Activated CD8-positive, alpha-beta memory T cell treated with anti-CD3 and anti-CD28 coated beads, Interleukin-2, amount 50 U/mL, for 48 hours (primary cell): ENCODE measurements around the gene KCTD19.

Source experiments
- DNase-seq: peaks from one replicate; pipeline ENCODE4 v3.0.0-alpha.2; 2020

Gene KCTD19

DNA sequence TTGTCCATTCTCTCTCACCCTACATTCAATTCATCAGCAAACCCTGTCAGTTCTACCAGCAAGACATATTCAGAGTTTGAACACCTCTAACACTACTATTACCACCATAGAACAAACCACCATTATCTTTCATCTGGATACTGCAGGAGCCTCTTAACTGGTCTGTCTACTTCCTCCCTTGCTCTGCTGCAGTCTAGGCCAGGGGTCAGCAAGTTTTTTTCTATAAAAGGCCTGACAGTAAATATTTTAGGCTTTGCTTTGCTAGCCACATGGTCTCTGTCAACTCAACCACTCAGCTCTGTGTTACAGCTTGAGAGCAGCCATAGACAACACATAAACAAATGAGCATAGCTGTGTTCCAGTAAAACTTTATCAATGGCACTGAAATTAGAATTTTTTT, 13.8 kb downstream of the KCTD19 start:
- no peak for DNase-seq

DNA sequence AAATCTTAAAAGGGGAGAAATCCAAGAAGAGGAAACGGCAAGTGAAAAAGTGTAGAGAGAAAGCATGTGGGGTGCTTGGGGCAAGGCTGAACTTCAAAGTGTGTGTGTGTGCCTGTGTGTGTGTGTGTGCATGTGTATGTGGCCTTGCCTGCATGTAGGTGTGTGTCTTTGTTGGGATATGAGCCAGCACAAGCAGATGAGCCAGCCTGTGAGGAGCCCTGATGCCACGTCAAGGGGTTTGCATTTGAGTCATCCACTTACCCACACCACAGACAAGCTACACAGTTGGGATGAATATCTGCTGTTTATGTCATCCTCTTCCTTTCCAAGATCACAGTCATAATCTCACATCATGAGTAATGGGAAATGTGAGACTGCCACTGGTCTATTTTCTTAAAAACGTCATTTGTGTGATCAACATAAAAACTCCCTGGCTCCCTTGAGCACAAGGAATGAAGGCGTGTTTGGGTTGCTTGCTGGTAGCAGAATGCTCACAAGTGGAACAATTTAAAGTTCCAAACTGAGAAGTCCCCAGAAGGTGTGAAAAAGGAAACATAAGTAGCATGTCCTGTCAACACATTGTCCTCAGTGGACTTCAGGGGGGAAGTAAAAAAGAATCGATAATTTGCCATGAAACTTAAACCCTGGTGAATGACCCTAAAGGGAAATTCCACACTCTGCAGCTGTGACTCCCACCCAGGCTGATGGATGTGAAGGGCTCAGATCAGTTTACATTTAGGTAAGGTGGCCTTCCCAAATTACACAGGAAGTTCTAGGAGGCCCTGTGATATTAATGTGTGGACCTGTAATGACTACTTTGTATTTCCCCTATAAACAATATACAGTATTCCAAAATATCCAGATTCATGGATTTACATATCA, 14.7 kb downstream of the KCTD19 start:
- peak; percentile 86 for DNase-seq

DNA sequence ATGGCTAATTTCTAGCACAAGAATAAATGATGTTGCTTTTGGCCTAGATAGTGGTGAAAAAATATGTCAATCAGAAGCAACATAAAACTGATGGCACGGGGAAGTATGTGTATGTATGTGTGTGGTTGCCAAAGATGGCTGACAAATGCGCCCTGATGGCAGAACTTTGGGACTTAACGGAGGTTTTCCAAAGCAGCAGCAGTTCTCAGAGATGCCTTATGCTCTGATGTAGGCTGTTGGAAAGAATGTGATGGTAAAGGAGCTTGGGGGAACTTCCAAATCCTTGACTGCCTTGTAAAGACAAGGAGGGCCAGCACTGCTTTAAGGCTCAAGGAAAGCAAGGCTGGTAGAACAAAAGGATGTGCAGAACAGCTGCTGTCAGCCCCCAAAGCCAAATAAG, 16.0 kb downstream of the KCTD19 start:
- no peak for DNase-seq

DNA sequence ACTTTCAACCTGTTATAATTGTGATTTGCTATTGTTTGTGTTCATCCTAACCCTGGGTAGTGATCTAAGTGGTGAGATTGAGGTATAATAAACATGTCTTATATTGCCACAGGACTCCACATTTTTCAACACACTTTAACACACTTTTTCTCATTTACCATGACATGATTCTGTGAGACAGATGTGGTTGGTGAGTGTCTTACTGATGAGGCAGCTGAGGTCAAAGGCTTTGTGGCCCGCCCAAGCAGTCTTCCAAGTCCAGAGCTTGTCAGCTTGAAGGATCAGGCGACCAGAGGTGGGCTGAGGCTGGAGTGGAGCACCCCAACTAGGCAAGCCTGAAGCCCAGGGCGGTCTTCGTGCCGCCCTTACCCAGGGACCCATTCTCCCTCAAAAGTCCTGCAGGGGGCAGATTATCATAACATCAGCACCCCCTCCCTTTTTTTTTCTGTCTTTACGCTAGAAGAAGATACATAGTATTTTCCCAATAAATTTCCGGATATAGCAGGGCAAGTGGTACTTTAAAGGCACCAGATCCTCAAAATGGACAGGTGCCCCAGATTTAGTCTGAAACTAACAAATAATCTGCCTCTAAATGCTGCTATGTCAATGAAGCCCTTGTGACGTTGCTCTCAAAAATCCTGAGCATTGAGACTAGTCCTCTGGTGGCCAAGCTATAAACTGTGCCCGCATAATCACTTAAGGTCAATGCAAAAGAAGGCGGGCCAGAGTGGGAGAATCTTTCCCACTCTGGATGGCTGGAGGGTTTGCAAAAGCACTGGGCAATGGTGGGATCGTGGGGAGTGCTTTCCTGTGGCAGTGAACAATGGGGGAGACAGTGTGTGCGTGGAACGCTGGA, 21.1 kb downstream of the KCTD19 start:
- DNase-seq: no peak

DNA sequence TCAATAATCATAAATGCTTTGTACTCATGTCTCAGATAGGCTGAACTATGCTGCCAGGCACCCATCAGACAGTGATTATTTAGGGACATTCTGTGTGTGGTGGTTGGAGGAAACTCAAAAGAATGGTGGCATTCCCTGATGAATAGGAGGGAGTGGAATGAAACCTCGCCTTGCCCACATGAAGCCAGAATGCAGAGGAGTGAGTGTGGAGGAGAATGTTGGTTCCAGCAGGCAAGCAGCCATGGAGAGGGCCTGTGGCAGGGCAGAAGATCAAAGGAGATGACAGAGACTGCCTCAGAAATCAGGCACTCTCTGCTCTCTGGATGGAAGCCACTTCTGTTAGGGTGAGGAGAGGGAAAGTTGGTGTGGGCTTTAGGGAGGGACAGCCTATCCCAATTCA, 22.5 kb downstream of the KCTD19 start:
- DNase-seq: no peak

DNA sequence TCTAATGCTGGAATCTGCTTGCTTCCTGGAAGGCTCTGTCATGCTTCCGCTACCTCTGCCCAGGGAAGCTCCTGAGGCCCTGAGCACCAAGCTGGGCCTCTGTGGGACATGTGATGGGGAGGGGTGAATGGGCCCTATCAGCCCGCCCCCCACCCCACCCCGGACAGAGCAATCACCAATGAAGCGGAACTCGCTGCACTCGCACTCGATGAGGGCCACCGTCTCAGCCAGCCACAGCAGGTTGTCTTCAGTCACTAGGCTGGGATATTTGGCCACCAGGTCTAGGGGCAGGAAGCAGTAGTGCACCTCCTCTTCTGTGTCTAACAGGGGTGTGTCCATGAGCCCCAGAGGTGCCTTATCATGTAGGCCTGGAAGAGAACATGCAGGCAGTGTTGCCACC, 23.6 kb downstream of the KCTD19 start:
- DNase-seq: no peak

DNA sequence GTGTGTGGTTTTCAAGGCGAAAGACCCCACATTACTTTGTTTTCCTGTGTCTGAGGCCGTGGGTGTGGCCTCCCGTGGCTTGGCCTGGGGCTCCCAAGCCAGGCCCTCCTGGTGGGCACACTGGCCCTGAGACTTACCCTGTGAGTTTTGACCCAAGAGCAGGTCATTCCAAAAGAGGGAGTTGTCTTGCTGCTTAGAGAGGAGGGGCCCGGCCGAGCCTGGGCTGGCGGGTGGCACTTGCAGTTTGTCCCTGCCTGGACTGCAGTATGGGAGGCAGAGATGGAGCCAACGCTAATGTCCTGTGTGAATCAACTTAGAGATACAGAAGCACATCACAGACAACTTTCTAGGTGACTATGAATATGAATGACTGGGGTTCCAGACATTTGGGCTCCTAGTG, 24.5 kb downstream of the KCTD19 start:
- DNase-seq: no peak

DNA sequence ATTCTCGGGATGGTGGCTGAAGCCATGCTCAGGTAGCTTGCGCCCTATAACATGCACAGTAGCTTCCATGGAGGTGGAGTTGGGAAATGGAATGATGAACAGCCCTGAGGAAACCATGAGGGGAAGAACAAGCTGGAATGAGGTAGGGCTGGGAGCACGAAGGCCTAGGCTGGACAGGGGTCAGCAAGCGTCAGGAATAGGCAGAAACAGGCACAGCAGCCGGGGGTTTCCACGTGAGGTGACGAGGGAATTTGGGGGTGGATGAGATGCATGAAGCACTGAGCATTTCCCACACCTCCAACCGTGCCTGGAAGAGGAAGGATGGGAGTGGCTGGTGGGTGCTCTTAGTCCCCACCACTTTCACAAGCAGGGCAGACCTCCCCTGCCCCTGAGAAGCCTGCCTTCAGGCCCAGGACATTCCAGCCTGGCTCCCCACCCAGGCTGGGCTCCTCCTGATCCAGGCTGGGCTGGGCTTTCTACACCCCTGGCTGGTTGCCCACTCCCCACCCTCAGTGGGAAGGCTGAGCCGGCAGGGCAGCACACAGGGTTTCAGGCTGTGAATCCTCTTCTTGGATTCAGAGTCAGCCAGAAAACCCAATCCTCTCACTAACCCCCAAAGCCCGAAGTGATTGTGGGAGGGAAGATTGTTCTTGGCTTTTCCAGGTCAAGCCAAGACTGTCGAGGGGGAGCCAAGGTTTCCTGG, 25.3 kb downstream of the KCTD19 start:
- no peak for DNase-seq

DNA sequence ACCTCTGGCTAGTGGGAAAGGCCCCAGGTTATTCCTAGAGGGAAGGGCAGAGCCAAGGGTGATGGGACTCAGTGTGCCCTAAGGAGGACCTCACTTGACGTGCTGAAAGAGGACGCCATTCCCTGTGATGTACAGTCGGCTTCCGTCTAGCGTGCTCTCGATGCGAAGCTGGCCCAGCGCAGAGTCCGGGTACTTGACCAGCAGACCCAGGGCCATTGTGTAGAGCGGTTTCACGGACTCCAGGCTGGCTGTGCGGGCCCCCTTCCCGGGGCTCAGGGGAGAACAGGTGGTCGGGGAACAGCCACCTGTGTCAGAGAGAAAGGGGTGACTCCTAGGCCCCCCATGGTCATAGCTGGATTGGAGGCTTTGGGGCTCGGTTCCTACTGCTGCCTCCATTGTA, 27.3 kb downstream of the KCTD19 start:
- no peak for DNase-seq

DNA sequence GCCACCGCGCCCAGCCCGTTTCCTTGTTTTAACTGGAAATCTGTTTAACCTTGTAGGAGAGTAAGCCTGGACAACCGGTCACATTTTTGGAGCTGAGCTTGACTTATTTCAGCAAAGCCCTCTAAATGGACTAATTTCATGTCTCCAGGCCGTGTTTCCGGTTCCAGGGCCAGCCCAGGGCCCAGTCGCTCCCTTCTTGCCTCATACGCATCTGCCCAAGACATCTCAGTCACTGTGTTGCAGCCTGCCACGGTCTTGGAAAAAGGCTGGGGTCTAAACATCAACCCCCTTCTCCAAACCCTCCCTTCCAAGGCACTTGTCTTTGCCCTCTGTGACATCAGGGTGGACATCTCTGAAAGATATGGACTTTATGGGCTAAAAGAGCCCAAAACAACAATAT, 28.3 kb downstream of the KCTD19 start:
- no peak for DNase-seq

DNA sequence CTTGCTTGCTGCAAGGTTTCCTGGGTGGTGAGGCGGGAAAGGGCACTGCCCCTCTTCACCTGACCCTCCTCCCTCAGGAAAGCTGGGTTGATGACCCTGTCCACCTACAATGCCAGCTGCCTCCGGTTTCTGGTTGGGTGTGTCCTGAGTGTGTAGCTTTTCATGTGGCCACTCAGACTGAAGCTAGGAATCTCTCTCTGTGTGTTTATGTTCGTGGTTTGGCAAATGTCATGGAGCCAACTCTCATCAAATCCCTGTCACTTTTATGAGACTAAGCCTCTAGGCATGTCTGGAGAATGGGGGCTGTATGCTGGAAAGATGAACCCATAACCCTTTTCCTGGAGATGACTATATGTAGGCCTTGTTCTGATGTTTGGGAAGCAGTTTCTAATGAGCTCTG, 30.1 kb downstream of the KCTD19 start:
- no peak for DNase-seq

DNA sequence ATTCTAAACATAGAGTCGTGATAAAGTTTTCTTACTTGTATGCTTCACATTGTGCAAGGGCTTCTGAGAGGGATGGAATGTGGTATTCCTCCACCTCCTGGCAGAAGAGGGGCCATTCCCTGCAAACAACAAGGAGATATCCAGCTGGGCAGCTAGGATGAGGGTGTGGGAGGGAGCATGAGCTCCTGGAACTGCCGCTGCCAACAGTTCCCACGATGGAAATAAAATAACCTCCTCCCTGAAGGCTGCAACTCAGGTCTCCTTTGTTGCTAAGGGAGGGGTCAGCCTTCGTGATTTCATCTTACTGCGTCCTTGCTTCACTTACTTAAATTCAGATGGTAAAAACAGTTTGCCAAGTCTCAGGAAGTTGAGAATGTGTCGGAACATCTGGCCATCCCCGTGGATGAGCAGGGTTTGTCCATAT, 31.6 kb downstream of the KCTD19 start:
- no peak for DNase-seq

DNA sequence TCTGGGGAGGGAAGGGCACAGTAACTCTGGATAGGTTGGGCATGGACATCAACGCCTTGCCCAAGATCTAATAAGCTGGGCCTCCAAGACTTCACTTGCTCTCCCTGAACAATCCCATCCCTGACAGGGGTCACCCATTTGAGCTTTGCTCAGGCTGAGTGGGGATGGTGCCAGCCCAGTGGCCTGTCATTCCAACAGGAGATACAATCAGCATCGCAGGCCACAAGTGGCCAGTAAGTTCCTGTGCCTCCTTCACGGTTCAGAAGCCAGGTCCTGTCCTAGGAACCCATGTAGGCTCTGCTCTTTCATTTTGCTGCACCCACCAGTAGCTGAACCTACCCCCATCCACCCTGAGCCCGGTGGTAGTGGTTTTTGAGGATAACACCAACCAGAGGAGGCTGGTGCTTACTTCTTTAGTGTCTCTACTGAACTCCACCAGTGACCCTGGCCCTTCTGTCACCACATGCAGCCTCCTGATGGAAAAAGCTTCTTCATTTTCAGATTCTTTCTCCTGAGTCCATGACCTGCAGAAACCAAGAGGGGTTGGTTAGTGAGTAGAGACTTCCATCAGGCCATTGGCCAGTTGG, 32.3 kb downstream of the KCTD19 start:
- no peak for DNase-seq

DNA sequence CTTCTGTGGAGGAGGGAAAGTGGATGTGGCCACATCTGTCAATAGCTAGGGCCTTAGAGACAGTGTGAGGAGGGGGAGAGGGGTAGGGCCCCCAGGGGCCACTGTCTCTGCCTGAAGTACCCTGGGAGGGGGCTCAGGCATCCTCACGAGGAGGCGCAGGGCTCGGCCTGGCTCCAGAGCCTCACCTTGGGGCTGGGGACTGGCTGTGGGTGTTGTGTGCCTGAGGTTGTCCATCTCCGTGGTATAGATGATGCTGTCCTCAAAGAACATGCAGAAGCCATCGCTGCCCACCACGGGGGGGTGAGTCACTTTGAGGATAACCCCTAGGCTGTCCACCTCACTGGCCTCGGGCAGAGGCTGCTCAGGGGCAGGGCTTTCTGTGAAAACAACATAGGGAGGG, 35.1 kb downstream of the KCTD19 start:
- no peak for DNase-seq

DNA sequence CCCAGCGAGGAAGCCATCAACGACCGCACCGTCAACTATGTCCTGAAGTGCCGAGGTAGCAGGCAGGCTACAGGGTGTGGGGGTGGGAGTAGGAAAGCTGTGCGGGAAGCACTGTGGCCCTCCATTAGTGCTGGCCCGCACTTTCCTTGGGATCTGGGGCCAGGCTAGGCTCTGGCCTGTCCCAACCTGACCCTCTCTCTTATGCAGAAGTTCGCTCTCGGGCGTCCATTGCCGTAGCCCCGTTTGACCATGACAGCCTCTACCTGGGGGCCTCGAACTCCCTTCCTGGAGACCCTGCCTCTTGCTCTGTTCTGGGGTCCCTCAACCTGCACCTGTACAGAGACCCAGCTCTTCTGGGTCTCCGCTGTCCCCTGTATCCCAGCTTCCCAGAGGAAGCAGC, 38.6 kb downstream of the KCTD19 start:
- DNase-seq: no peak

DNA sequence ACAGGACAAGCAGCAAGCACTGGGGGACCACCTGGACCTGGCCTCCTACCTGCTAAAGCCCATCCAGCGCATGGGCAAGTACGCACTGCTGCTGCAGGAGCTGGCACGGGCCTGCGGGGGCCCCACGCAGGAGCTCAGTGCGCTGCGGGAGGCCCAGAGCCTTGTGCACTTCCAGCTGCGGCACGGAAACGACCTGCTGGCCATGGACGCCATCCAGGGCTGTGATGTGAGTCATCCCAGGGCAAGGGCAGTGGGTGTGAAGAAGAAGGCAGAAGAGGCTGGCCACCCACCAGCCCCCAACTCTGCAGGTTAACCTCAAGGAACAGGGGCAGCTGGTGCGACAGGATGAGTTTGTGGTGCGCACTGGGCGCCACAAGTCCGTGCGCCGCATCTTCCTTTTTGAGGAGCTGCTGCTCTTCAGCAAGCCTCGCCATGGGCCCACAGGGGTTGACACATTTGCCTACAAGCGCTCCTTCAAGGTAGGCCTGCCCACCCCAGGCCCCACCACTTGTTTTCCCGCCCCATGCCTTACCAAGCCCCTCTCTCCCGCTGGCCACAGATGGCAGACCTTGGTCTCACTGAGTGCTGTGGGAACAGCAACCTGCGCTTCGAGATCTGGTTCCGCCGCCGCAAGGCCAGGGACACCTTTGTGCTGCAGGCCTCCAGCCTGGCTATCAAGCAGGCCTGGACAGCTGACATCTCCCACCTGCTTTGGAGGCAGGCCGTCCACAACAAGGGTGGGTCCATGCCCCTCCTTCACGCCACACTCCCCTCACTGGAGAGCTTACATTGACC, 39.9 kb downstream of the KCTD19 start:
- no peak for DNase-seq

DNA sequence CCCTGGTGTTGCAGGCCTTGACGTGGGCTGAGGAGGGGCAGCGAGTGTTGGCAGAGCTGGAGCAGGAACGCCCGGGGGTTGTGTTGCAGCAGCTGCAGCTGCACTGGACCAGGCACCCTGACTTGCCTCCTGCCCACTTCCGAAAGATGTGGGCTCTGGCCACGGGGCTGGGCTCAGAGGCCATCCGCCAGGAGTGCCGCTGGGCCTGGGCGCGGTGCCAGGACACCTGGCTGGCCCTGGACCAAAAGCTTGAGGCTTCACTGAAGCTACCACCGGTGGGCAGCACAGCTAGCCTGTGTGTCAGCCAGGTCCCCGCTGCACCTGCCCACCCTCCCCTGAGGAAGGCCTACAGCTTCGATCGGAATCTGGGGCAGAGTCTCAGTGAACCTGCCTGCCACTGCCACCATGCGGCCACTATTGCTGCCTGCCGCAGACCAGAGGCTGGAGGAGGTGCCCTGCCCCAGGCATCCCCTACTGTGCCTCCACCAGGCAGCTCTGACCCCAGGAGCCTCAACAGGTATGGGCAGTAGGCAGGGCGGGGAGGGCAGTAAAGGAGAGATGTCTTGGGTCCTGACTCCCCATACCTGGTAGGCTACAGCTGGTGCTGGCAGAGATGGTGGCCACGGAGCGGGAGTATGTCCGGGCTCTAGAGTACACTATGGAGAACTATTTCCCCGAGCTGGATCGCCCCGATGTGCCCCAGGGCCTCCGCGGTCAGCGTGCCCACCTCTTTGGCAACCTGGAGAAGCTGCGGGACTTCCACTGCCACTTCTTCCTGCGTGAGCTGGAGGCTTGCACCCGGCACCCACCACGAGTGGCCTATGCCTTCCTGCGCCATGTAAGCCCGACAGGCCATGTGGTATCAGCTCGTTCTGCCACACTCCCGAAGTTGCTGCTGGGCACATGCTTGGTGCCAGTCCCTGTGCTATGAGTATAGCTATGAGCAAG, 41.6 kb downstream of the KCTD19 start:
- DNase-seq: no peak

DNA sequence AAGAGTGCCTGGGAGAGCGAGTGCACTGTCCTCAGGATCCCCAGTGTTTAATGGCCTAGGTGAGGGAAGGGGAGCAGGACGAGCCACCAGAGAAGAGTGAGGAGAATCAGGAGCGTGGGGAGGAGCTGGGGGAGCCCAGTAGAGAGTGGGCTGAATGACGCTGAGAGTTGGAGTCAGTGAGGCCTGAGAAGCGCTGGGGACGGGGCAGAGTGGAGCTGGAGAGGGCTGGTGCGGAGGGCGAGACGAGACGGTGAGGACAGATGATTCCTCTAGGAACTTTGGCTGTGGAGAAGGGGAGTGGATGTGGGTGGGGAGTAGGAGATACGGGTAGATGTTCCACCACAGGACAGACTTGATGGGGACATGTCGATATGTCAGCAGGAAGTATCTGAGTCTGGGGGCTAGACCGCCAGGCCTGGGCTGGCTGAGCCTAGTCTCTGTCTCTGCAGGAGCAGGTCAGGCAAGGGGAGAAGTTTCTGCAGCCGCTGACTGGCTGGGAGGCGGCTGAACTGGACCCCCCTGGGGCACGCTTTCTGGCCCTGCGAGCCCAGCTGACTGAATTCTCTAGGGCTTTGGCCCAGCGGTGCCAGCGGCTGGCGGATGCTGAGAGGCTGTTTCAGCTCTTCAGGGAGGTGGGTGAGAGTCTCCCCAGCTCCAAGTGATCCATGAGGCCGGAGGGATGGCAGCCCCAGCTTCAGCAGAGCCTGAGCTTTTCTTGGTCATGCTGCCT, 42.5 kb downstream of the KCTD19 start:
- no peak for DNase-seq

DNA sequence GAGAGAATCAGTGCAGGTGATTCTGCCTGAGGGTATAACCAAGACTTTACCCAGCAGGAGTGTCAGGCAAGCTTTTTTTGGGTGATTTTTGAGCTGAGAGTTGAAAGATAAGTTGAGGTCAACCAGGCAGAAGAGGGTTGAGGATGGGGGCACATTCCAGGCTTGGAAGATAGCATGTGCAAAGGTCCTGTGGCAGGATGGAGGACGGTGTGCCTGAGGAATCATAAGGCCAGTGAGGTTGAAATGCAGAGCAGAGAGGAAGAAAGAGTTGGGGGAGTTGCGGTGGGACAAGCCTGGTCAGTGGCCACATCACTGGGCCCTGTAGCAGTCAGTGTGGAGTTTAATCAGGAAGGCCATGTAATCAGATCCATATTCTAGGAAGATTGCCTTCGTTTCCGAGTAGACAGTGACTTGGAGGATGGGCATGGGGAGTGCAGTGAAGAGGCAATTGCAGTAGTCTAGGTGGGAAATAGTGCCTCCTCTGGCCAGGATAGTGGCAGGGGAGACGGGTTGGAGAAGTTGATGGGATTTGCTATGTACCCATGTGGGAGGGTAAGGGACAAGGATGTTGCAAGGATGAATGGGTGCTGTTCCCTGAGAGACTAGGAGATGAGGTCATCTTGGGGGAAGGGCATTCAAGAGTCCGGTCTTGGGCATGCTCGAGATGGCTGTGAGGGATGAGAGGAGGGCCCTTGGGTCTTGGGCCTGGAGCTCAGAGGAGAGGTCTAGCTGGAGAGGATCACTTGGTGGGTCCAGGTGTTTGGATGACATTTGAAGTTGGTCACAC, 43.3 kb downstream of the KCTD19 start:
- DNase-seq: no peak

DNA sequence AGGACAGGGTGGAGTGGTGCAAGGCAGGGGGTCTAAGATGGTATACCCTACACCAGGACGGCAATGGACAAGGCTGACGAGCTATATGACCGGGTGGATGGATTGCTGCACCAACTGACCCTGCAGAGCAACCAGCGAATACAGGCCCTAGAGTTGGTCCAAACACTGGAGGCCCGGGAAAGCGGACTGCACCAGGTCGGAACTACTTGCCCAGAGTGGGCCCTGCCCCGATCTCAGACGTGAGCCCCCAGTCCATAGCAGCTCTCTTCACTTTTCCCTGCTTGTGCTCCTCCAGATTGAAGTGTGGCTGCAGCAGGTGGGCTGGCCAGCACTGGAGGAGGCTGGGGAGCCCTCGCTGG, 44.1 kb downstream of the KCTD19 start:
- no peak for DNase-seq
